B cell (primary cell): ENCODE measurements around the gene STC2. TPM values are rescaled to one million over a fixed set of nuclear protein-coding genes. Genes with fewer than 3 reads are reported as not detected.

Experiments
- ATAC-seq: fragments of 200-7000 bp; cut with Tn5 transposase; one replicate; pipeline ENCODE4 v1.10.0; 2021; ENCODE audit warnings: low read depth, mild to moderate bottlenecking, moderate number of reproducible peaks, moderate library complexity
- CTCF ChIA-PET: fragments of 350-600 bp; sonication (Branson Sonifier 250); formaldehyde crosslinking; loops from one replicate; lab custom pipeline; 2021; ENCODE audit warnings: antibody characterized with exemption, inconsistent platforms; lab: Charles Lee
- POLR2A ChIA-PET: fragments of 350-600 bp; sonication (Branson Sonifier 250); formaldehyde crosslinking; loops from one replicate; lab custom pipeline; 2021; ENCODE audit warnings: antibody characterized with exemption; lab: Charles Lee
- DNase-seq: peaks from one replicate; pipeline ENCODE4 v3.0.0; 2013
- H2AFZ ChIP-seq: 2 replicates; pipeline ENCODE4 v1.6.1; 2012; ENCODE audit warnings: mild to moderate bottlenecking, low read depth, low read length; ENCODE audit not compliant: insufficient read depth, poor library complexity, severe bottlenecking
- H3K27ac ChIP-seq, 2 donors: 1 replicate in 1 of 2; 2 replicates in 1 of 2; pipeline ENCODE4 v1.5.1; 2012 to 2013; ENCODE audit warnings: low read length in 2 of 2, mild to moderate bottlenecking in 2 of 2, moderate library complexity in 1 of 2
- H3K27me3 ChIP-seq, 4 experiments: fragments of 200-600 bp in 1 of 4; sonication (generic) in 1 of 4; replicated peaks in 1 of 4; 1 replicate in 2 of 4; 2 replicates in 2 of 4; pipeline versions ENCODE4 v1.6.1 to v1.7.0; 2013 to 2016; ENCODE audit warnings: low read length in 3 of 4, mild to moderate bottlenecking in 2 of 4, mixed read lengths in 1 of 4, moderate library complexity in 1 of 4; ENCODE audit not compliant: insufficient read depth in 4 of 4, control insufficient read depth in 3 of 4; ENCODE audit errors: control extremely low read depth in 1 of 4
- H3K36me3 ChIP-seq, 2 experiments: replicated peaks in 1 of 2; 1 replicate in 1 of 2; 2 replicates in 1 of 2; pipeline versions ENCODE4 v1.6.1 to v1.7.1; 2013; ENCODE audit warnings: low read length in 1 of 2; ENCODE audit not compliant: insufficient read depth in 2 of 2, control insufficient read depth in 1 of 2; ENCODE audit errors: control extremely low read depth in 1 of 2, extremely low read depth in 1 of 2
- H3K4me1 ChIP-seq, 2 donors: fragments of 200-600 bp in 1 of 2; sonication (generic) in 1 of 2; 1 replicate in 1 of 2; 2 replicates in 1 of 2; pipeline versions ENCODE4 v1.5.1 to v1.6.1; 2013 to 2017; ENCODE audit warnings: low read length in 2 of 2; ENCODE audit not compliant: control insufficient read depth in 2 of 2, insufficient read depth in 2 of 2
- H3K4me2 ChIP-seq: replicated peaks from 2 replicates; pipeline ENCODE3; 2012; ENCODE audit warnings: mild to moderate bottlenecking, low read depth, low read length; ENCODE audit not compliant: poor library complexity, severe bottlenecking
- H3K4me3 ChIP-seq, 5 experiments: fragments of 200-600 bp in 1 of 5; sonication (generic) in 1 of 5; 1 replicate in 3 of 5; 2 replicates in 2 of 5; pipeline versions ENCODE4 v1.5.1 to v1.7.0; 2011 to 2016; ENCODE audit warnings: low read length in 4 of 5, mild to moderate bottlenecking in 4 of 5, low read depth in 2 of 5, control low read depth in 1 of 5, moderate library complexity in 1 of 5; ENCODE audit not compliant: insufficient read depth in 1 of 5; ENCODE audit errors: control extremely low read depth in 1 of 5, extremely low read depth in 1 of 5
- H3K79me2 ChIP-seq: fragments of 200-600 bp; sonication (generic); one replicate; pipeline ENCODE4 v1.6.0; 2016; ENCODE audit warnings: low read length; ENCODE audit not compliant: control insufficient read depth, insufficient read depth
- H3K9ac ChIP-seq: fragments of 200-600 bp; sonication (generic); 2 replicates; pipeline ENCODE4 v1.6.1; 2017; ENCODE audit warnings: mild to moderate bottlenecking, low read length, moderate library complexity
- H3K9me3 ChIP-seq, 3 donors: one replicate each; pipeline versions ENCODE4 v1.6.1 to v1.7.1; 2013; ENCODE audit warnings: low read length in 2 of 3; ENCODE audit not compliant: control insufficient read depth in 2 of 3, insufficient read depth in 1 of 3; ENCODE audit errors: control extremely low read depth in 1 of 3
- H4K20me1 ChIP-seq: 2 replicates; pipeline ENCODE4 v1.6.0; 2012; ENCODE audit warnings: mild to moderate bottlenecking, low read length; ENCODE audit not compliant: insufficient read depth, control insufficient read depth, poor library complexity, severe bottlenecking
- H3K27ac Mint-ChIP-seq: one replicate; pipeline ENCODE4 v1.8.0; 2021; ENCODE audit warnings: mixed read lengths
- H3K27me3 Mint-ChIP-seq: one replicate; pipeline ENCODE4 v1.8.0; 2021; ENCODE audit warnings: mixed read lengths
- H3K4me1 Mint-ChIP-seq: one replicate; pipeline ENCODE4 v1.8.0; 2021; ENCODE audit warnings: mixed read lengths
- H3K4me3 Mint-ChIP-seq: one replicate; pipeline ENCODE4 v1.8.0; 2021; ENCODE audit warnings: mixed read lengths
- H3K9me3 Mint-ChIP-seq: one replicate; pipeline ENCODE4 v1.8.0; 2022; ENCODE audit warnings: mixed read lengths; ENCODE audit not compliant: insufficient read depth
- EZH2 ChIP-seq: IDR thresholded peaks from 2 replicates; pipeline ENCODE4 v1.6.1; 2012; ENCODE audit warnings: borderline replicate concordance, low read depth, mild to moderate bottlenecking, moderate library complexity, low read length; ENCODE audit not compliant: insufficient read depth, poor library complexity, severe bottlenecking
- WGBS: methylation state at CpG from one replicate; pipeline ENCODE4 v1.1.5; 2013; ENCODE audit warnings: missing lambda C conversion rate; ENCODE audit not compliant: insufficient coverage; 5-methylcytosine and 5-hydroxymethylcytosine counted together
- intact Hi-C: fragments of 100-400 bp; cut with micrococcal nuclease; formaldehyde crosslinking; loops from one replicate; pipeline ENCODE4 v1.10.0; 2022
- polyA plus RNA-seq: library from polyadenylated mRNA; depleted of rRNA; stranded (reverse); fragments of >200 nt; gene quantifications from 2 replicates; pipeline ENCODE4 v1.2.3, GENCODE V29; 2012
- total RNA-seq, 2 donors: library from RNA; stranded (reverse); fragments of 120-200 nt in 1 of 2; gene quantifications; 1 replicate in 1 of 2; 2 replicates in 1 of 2; pipeline versions ENCODE4 v1.2.3 to v1.2.4, GENCODE V29; 2013 to 2022
- TF ChIP-seq, protein P1 (sequence below): fragments of 200-600 bp; IDR thresholded peaks from one replicate; pipeline ENCODE4 v1.8.0; 2022; ENCODE audit warnings: antibody characterized with exemption, mild to moderate bottlenecking

STC2 gene
- total and polyA plus RNA-seq, 2 donors (not counting 1 experiment from before 2014, with no cell fraction given), result not detected

- Mint-ChIP-seq H3K9me3 (peaks cover 3% of the 10 kb centered on the region), H3K27me3 (peaks cover 64% of the 10 kb centered on the region), H3K4me1 (no peaks in the 10 kb centered on the region), H3K27ac (no peak overlapping the region), H3K4me3 (no peak overlapping the region)
- H3K4me3 ChIP-seq, result no peak overlapping the region
- no peak for ATAC-seq
- peaks cover 0 to 2% (median 0%) of the 10 kb centered on the region in 4 experiments for H3K27me3 ChIP-seq
- H3K79me2 ChIP-seq, result no peaks in the 10 kb centered on the region
- H4K20me1 ChIP-seq, result no peaks in the 10 kb centered on the region
- H3K9me3 ChIP-seq, result peaks cover 0 to 18% (median 6%) of the 10 kb centered on the region in 3 donors
- H3K36me3 ChIP-seq, result no peaks in the 10 kb centered on the region
- H3K27ac ChIP-seq, result no peak overlapping the region
- no peak overlapping the region for H3K4me2 ChIP-seq
- H3K4me1 ChIP-seq, result no peaks in the 10 kb centered on the region
- 70% methylated on average over 3 of the region's 4 CpGs for WGBS
- ChIA-PET CTCF (no interaction called here), POLR2A (no interaction called here)
- no peak overlapping the region for H3K9ac ChIP-seq
- H2AFZ ChIP-seq, result no peak overlapping the region
- DNase-seq, result no peak
- TF ChIP-seq EZH2, result no peak
- TF ChIP-seq, protein P1, sequence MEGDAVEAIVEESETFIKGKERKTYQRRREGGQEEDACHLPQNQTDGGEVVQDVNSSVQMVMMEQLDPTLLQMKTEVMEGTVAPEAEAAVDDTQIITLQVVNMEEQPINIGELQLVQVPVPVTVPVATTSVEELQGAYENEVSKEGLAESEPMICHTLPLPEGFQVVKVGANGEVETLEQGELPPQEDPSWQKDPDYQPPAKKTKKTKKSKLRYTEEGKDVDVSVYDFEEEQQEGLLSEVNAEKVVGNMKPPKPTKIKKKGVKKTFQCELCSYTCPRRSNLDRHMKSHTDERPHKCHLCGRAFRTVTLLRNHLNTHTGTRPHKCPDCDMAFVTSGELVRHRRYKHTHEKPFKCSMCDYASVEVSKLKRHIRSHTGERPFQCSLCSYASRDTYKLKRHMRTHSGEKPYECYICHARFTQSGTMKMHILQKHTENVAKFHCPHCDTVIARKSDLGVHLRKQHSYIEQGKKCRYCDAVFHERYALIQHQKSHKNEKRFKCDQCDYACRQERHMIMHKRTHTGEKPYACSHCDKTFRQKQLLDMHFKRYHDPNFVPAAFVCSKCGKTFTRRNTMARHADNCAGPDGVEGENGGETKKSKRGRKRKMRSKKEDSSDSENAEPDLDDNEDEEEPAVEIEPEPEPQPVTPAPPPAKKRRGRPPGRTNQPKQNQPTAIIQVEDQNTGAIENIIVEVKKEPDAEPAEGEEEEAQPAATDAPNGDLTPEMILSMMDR, result no peak
- intact Hi-C loops, result no loop called here
Measured at GRCh38 chr5:173309731-173310130, 18.5 kb downstream of the STC2 start.

DNA sequence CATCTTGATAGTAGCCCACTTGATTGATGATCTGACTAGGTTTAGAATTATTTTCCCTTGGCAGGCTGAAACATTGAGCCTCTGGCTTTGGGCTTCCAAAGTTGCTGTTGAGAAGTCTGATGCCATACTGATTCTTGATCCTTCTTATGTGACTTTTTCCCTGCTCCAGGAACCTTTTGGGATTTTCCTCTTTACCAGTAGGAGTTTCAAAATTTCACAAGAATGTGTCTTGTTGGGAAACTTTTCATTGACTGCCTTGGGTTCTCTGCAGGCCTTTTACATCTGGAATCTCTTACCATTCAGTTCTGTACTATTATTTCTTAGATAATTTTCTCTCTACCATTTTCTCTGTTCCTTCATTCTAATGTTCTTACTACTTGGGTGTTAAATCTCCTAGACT is 20.0 kb downstream of the STC2 start:
- Histone ChIP-seq H4K20me1 (no peaks in the 10 kb centered on the region), H3K4me1 (no peaks in the 10 kb centered on the region), H3K27me3 (no peaks in the 10 kb centered on the region), H3K27ac (no peak overlapping the region), H3K79me2 (no peaks in the 10 kb centered on the region), H3K4me3 (no peak overlapping the region), H3K9ac (no peak overlapping the region), H3K4me2 (no peak overlapping the region), H2AFZ (no peak overlapping the region), H3K9me3 (peaks cover 0 to 18% (median 6%) of the 10 kb centered on the region in 3 donors), H3K36me3 (no peaks in the 10 kb centered on the region)
- no peak overlapping the region for H3K4me3 Mint-ChIP-seq
- no peak for TF ChIP-seq EZH2
- TF ChIP-seq, protein P1, result no peak
- peaks cover 3% of the 10 kb centered on the region for H3K9me3 Mint-ChIP-seq
- peaks cover 57% of the 10 kb centered on the region for H3K27me3 Mint-ChIP-seq
- intact Hi-C loops, result no loop called here
- no peak for DNase-seq
- ChIA-PET POLR2A (no interaction called here), CTCF (no interaction called here)
- ATAC-seq, result no peak
- no peaks in the 10 kb centered on the region for H3K4me1 Mint-ChIP-seq
- H3K27ac Mint-ChIP-seq, result no peak overlapping the region
